Measurements from ENCODE around the gene NEO1.

- no peak for TF ChIP-seq POLR2A (IDR thresholded peaks at IDR 0.05)
- TF ChIP-seq CTCF (IDR thresholded peaks at IDR 0.05) = no peak
Measured at GRCh38 chr15:73175382-73175781, 123.1 kb downstream of the NEO1 start.
